ENCODE measurements around the gene MDK.

- TF ChIP-seq, protein P1, sequence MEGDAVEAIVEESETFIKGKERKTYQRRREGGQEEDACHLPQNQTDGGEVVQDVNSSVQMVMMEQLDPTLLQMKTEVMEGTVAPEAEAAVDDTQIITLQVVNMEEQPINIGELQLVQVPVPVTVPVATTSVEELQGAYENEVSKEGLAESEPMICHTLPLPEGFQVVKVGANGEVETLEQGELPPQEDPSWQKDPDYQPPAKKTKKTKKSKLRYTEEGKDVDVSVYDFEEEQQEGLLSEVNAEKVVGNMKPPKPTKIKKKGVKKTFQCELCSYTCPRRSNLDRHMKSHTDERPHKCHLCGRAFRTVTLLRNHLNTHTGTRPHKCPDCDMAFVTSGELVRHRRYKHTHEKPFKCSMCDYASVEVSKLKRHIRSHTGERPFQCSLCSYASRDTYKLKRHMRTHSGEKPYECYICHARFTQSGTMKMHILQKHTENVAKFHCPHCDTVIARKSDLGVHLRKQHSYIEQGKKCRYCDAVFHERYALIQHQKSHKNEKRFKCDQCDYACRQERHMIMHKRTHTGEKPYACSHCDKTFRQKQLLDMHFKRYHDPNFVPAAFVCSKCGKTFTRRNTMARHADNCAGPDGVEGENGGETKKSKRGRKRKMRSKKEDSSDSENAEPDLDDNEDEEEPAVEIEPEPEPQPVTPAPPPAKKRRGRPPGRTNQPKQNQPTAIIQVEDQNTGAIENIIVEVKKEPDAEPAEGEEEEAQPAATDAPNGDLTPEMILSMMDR (IDR thresholded peaks at IDR 0.05; ENCODE audit: extremely low read depth in 1 of 2, insufficient read depth in 1 of 2, low read depth in 1 of 2, low read length in 2 of 2) = no peak
- TF ChIP-seq FOS (IDR thresholded peaks at IDR 0.05; ENCODE audit: borderline replicate concordance, insufficient read depth, low read length) (no peak), EZH2 (IDR thresholded peaks at IDR 0.05; ENCODE audit: borderline replicate concordance, low read depth, low read length, severe bottlenecking) (no peak), POLR2AphosphoS5 (IDR thresholded peaks at IDR 0.05; ENCODE audit: insufficient read depth, low read depth, low read length) (no peak), POLR2A (IDR thresholded peaks at IDR 0.05; ENCODE audit: low read depth, low read length) (no peak), MAX (IDR thresholded peaks at IDR 0.05; ENCODE audit: insufficient read depth, insufficient read length) (no peak), JUN (IDR thresholded peaks at IDR 0.05; ENCODE audit: borderline replicate concordance, insufficient read depth, insufficient read length, low read depth) (no peak), MYC (IDR thresholded peaks at IDR 0.05; ENCODE audit: low read depth, low read length) (no peak), GATA2 (IDR thresholded peaks at IDR 0.05; ENCODE audit: insufficient read depth, insufficient read length, low read depth, low read length) (no peak)
Measured at GRCh38 chr11:46383404-46383758, 1.9 kb downstream of the MDK start.
